Fibroblast of lung (primary cell): ENCODE data around the gene CADPS.

Experiments
- CTCF ChIP-seq, 2 donors: IDR thresholded peaks in 1 of 2; conservative IDR thresholded peaks in 1 of 2; 1 replicate in 1 of 2; 2 replicates in 1 of 2; pipeline ENCODE4 v1.5.1; 2011 to 2012; ENCODE audit warnings: low read length in 2 of 2, control low read depth in 1 of 2, inconsistent platforms in 1 of 2, low read depth in 1 of 2, mild to moderate bottlenecking in 1 of 2
- EZH2 ChIP-seq: IDR thresholded peaks from 2 replicates; pipeline ENCODE4 v1.5.1; 2012; ENCODE audit warnings: low read length, control low read depth, mild to moderate bottlenecking; ENCODE audit errors: missing control alignments

- TF ChIP-seq CTCF (conservative IDR thresholded peaks at IDR 0.05 in 1 of 2, IDR thresholded peaks at IDR 0.05 in 1 of 2; ENCODE audit: low read depth in 1 of 2, low read length in 2 of 2), result no peak
- TF ChIP-seq EZH2, result no peak
Measured at GRCh38 chr3:62724503-62724902, 150.7 kb downstream of the CADPS start.
